Panc1 (cell line): ENCODE measurements around the gene FOS.

Source experiments
- CTCF ChIP-seq: fragments of 450-650 bp; IDR thresholded peaks from 2 replicates; pipeline ENCODE4 v1.5.1; 2017; ENCODE audit warnings: mild to moderate bottlenecking
- POLR2AphosphoS5 ChIP-seq: IDR thresholded peaks from 2 replicates; pipeline ENCODE4 v1.6.1; 2012; ENCODE audit warnings: mild to moderate bottlenecking, low read depth, low read length, moderate library complexity
- SIN3A ChIP-seq: IDR thresholded peaks from 2 replicates; pipeline ENCODE4 v1.6.1; 2012; ENCODE audit warnings: low read depth, mild to moderate bottlenecking, low read length, moderate library complexity, borderline replicate concordance; ENCODE audit not compliant: insufficient read depth
- TCF7L2 ChIP-seq: IDR thresholded peaks from 2 replicates; pipeline ENCODE4 v1.6.1; 2011; ENCODE audit warnings: mild to moderate bottlenecking, low read depth, low read length, inconsistent platforms

GRCh38 chr14:75260025-75260763 is 18.4 kb upstream of the FOS start:
- TF ChIP-seq CTCF, result no peak
- TF ChIP-seq TCF7L2, result no peak
- no peak for TF ChIP-seq SIN3A
- TF ChIP-seq POLR2AphosphoS5, result no peak
